Fibroblast of skin of left biceps (primary cell): ENCODE data around the gene THOC2.
"Not testable (repeated sequence)": the region's sequence is repeated elsewhere in the genome, so short reads cannot be mapped to it uniquely, and the experiment has no call there.

Experiments
- DNase-seq, 2 experiments: peaks; one replicate each; pipeline ENCODE4 v3.0.0-alpha.2; 2013; ENCODE audit warnings: low read depth in 2 of 2

THOC2 gene

GRCh38 chrX:123738378-123738940 lies 5.6 kb upstream of the THOC2 start:
- no peak for DNase-seq

- DNase-seq: peak; percentile 47 to 51
These were observed 3.6 kb upstream of the THOC2 start for GRCh38 chrX:123736333-123736921.

GRCh38 chrX:123735137-123735536 lies 2.3 kb upstream of the THOC2 start:
- not testable (repeated sequence) for DNase-seq

GRCh38 chrX:123734079-123734478 lies 1.2 kb upstream of the THOC2 start:
- not testable (repeated sequence) for DNase-seq

- no peak for DNase-seq
These were observed 724 bp downstream of the THOC2 start for GRCh38 chrX:123731987-123732669.

GRCh38 chrX:123731258-123731986 lies 1.4 kb downstream of the THOC2 start:
- DNase-seq: no peak

- no peak for DNase-seq
These were observed 4.3 kb downstream of the THOC2 start for GRCh38 chrX:123728554-123728953.

- DNase-seq: no peak
These were observed 4.8 kb downstream of the THOC2 start for GRCh38 chrX:123728016-123728415.

GRCh38 chrX:123722193-123722592 lies 10.7 kb downstream of the THOC2 start:
- DNase-seq: not testable (repeated sequence)

GRCh38 chrX:123720486-123720885 lies 12.4 kb downstream of the THOC2 start:
- DNase-seq: no peak

GRCh38 chrX:123713841-123714240 lies 19.0 kb downstream of the THOC2 start:
- no peak for DNase-seq

- DNase-seq: no peak
These were observed 19.4 kb downstream of the THOC2 start for GRCh38 chrX:123713434-123713833.

- not testable (repeated sequence) for DNase-seq
These were observed 21.7 kb downstream of the THOC2 start for GRCh38 chrX:123711201-123711600.

- DNase-seq: no peak
These were observed 28.1 kb downstream of the THOC2 start for GRCh38 chrX:123704781-123705180.

- no peak for DNase-seq
These were observed 33.8 kb downstream of the THOC2 start for GRCh38 chrX:123698979-123699520.

- no peak for DNase-seq
These were observed 36.5 kb downstream of the THOC2 start for GRCh38 chrX:123696334-123696733.

GRCh38 chrX:123695242-123695641 lies 37.6 kb downstream of the THOC2 start:
- DNase-seq: no peak

- no peak for DNase-seq
These were observed 41.1 kb downstream of the THOC2 start for GRCh38 chrX:123691776-123692175.

GRCh38 chrX:123688524-123688923 lies 44.3 kb downstream of the THOC2 start:
- no peak for DNase-seq

GRCh38 chrX:123685232-123685631 lies 47.6 kb downstream of the THOC2 start:
- no peak for DNase-seq

GRCh38 chrX:123682186-123682585 lies 50.7 kb downstream of the THOC2 start:
- no peak for DNase-seq

- DNase-seq: not testable (repeated sequence)
These were observed 53.0 kb downstream of the THOC2 start for GRCh38 chrX:123679733-123680460.
